ENCODE data around the gene PHF14.

Gene PHF14

DNA sequence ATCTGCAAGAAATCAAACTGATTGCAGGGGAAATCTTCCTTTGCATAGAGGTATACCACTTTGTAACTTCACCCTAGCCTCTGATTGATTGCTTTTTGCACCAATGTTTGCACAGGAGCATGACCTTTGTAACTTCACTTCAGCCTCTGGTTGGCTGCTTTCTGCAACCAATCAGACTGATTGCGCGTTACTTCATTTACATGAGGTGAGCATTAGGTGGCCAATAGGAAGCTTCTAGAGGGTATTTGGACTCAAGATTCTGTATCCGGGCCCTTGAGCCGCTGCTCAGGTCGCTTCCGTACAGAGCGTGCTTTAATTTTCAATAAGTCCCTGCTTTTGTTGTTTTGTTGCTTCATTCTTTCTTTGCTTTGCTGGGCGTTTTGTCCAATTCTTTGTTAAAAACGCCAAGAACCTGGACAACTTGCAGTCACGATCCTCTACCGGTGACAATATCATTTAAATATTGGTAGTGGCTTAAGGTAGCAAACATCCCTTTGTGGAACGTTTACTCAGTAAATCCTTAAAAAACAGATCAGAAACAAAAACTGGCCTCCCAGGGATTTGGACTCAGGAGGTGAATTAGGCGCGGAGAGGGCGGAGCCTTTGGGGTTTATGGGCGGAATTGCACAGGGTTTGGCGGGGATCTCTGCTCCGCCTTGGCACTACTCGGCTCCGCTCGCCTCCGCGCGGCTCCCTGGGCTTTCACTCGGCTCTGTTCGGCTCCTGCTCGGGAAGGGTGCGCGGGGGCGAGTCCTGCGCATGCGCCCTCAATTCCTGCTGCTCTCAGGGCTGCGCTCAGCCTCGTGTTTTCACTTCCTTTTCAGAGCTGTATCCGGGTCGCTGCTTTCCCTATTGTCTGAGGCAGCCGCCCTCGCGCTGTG lies at the start of gene PHF14:
Gene PHF14, plus strand, starts transcription at position 812 of the 881 bp plus-strand sequence. CDS start 452 bp downstream, outside the sequence.
- TF ChIP-seq GATA3 (IDR thresholded peaks at IDR 0.05; ENCODE audit: low read depth, low read length) (no peak), GATA2 (IDR thresholded peaks at IDR 0.05; ENCODE audit: low read depth, low read length) (no peak; the same call in 1 of the 2 replicates)

DNA sequence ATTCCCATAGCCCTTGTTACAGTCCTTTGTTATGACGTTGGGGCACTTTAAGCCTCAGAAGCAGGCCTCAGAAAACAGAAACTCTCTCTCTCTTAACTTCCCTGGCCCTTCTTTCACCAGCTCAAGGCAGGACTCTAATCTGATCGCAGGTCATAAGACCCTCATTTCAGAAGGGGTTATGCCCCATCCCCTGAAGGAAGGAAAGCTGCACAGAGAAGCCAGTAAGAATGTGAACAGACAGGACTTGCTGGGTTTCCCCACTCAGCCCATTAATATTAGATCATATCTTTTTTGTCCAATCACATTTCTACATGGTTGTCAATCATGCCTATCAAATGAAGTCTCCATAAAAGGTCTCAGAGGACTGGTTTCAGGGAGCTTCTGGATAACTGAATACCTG lies 49.3 kb upstream of the PHF14 start:
- TF ChIP-seq GATA3 (IDR thresholded peaks at IDR 0.05; ENCODE audit: low read depth, low read length) (no peak), GATA2 (IDR thresholded peaks at IDR 0.05; ENCODE audit: low read depth, low read length) (no peak)

DNA sequence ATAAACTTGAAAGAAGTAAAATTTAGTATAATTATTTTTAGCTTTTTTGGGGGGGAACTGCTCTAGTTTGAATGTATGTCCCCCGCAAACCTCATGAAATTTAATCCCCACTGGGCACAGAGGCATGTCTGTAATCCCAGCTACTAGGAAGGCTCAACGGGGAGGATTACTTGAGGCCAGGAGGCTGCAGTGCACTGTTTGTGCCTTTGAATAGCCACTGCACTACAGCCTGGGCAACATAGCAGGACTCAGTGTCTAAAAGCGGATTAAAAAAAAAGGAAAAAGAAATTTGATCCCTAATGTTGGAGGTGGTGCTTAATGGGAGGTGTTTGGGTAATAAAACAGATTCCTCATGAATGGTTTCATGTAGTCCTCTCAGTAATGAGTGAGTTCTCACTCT lies 43.1 kb upstream of the PHF14 start:
- TF ChIP-seq GATA3 (IDR thresholded peaks at IDR 0.05; ENCODE audit: low read depth, low read length): no peak
- no peak for TF ChIP-seq GATA2 (IDR thresholded peaks at IDR 0.05; ENCODE audit: low read depth, low read length)

GRCh38 chr7:10931161-10931560 lies 42.5 kb upstream of the PHF14 start:
- TF ChIP-seq GATA2 (IDR thresholded peaks at IDR 0.05; ENCODE audit: low read depth, low read length) (no peak), GATA3 (IDR thresholded peaks at IDR 0.05; ENCODE audit: low read depth, low read length) (no peak)

DNA sequence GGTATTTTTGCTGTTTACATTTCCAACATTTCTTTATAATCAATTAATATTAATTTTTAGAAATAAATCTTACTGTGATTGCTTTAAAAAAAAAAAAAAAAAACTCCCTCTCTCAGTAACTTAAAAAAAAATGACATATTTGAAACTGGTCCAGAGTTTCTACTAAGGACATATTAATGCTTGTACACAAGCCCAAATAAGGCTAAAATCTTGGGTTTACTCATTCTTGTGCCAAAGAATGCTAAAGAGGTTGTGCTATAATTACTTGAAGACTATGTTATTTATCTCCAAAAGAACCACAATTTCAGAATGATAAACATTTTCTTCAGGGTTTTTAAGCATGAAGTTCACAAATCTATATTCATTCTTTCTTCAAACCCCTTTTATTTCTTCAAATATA lies 39.4 kb upstream of the PHF14 start:
- TF ChIP-seq GATA2 (IDR thresholded peaks at IDR 0.05; ENCODE audit: low read depth, low read length) (no peak), GATA3 (IDR thresholded peaks at IDR 0.05; ENCODE audit: low read depth, low read length) (no peak)

- TF ChIP-seq GATA2 (IDR thresholded peaks at IDR 0.05; ENCODE audit: low read depth, low read length): no peak
- TF ChIP-seq GATA3 (IDR thresholded peaks at IDR 0.05; ENCODE audit: low read depth, low read length): no peak
Measured at GRCh38 chr7:10939237-10939910, 34.3 kb upstream of the PHF14 start.

GRCh38 chr7:10939911-10940703 lies 33.6 kb upstream of the PHF14 start:
- TF ChIP-seq GATA2 (IDR thresholded peaks at IDR 0.05; ENCODE audit: low read depth, low read length) (no peak), GATA3 (IDR thresholded peaks at IDR 0.05; ENCODE audit: low read depth, low read length) (no peak)

- TF ChIP-seq GATA2 (IDR thresholded peaks at IDR 0.05; ENCODE audit: low read depth, low read length) (no peak), GATA3 (IDR thresholded peaks at IDR 0.05; ENCODE audit: low read depth, low read length) (no peak)
Measured at GRCh38 chr7:10940704-10941355, 32.8 kb upstream of the PHF14 start.

DNA sequence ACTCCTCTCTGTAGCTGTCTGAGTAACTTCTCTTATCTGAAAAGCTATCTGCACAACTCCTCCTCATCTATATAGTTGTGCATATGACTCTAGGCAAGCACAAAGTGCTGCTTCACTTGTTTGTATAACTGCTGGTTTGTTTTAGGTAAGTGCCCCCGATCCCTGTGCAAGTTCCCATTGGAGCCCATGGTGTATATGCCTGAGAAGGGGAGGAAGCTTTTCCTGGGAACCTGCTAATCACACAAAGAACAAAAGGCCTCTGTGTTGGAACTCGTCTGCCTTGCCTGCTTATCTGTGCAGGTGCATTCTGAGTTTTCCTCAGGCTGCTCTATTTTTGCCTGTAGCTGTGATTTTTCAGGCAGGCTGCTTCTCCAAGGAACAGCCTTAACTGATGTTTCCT lies 23.2 kb upstream of the PHF14 start:
- no peak for TF ChIP-seq GATA3 (IDR thresholded peaks at IDR 0.05; ENCODE audit: low read depth, low read length)
- no peak for TF ChIP-seq GATA2 (IDR thresholded peaks at IDR 0.05; ENCODE audit: low read depth, low read length)

DNA sequence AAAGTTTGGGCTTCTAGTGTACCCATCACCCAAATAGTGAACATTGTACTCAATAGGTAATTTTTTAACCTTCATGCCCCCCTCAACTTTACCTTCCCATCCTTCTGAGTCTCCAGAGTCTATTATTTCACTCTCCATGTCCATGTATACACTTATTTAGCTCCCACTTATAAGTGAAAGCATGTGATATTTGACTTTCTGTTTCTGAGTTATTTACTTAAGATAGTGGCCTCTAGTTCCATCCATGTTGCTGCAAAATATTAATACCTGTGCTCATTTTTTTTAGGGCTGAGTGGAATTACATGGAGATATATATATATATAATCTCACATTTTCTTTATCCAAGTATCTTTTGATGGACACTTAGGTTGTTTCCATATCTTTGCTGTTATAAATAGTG lies 21.1 kb upstream of the PHF14 start:
- TF ChIP-seq GATA2 (IDR thresholded peaks at IDR 0.05; ENCODE audit: low read depth, low read length) (no peak), GATA3 (IDR thresholded peaks at IDR 0.05; ENCODE audit: low read depth, low read length) (no peak)

GRCh38 chr7:10956528-10956927 lies 17.1 kb upstream of the PHF14 start:
- TF ChIP-seq GATA2 (IDR thresholded peaks at IDR 0.05; ENCODE audit: low read depth, low read length): no peak
- TF ChIP-seq GATA3 (IDR thresholded peaks at IDR 0.05; ENCODE audit: low read depth, low read length): no peak

- no peak for TF ChIP-seq GATA2 (IDR thresholded peaks at IDR 0.05; ENCODE audit: low read depth, low read length)
- no peak for TF ChIP-seq GATA3 (IDR thresholded peaks at IDR 0.05; ENCODE audit: low read depth, low read length)
Measured at GRCh38 chr7:10972174-10972573, 1.5 kb upstream of the PHF14 start.
